Measurements from ENCODE around the gene AASDH. TPM values are rescaled to one million over a fixed set of nuclear protein-coding genes. Genes with fewer than 3 reads are reported as not detected.

AASDH gene
- total and polyA plus RNA-seq, 2 of the 13 experiments (the other 11 are each of a cell fraction or from before 2014, with no cell fraction given): 12.6 to 14.1 TPM

GRCh38 chr4:56315543-56315942 lies 71.7 kb downstream of the AASDH start (continued):
- no peak for TF ChIP-seq ZNF33A (CRISPR knock-in tag; IDR thresholded peaks at IDR 0.05; ENCODE audit: borderline replicate concordance)

DNA sequence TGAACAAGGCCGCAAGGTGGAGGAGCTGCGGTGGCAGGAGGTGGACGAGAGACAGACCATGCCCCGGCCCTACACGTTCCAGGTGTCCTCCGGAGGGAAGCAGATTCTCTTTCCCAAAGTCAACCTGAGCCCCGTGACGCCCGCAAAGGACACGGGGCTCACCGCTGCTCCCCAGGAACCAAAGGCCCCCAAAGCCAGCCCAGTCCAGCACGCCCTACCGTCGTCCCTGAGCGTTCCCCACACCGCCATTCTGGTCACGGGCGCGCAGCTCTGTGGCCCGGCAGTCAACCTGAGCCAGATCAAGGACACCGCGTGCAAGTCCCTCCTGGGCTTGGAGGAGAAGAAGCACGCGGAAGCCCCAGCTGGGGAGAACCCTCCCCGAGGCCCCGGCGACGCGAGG lies 72.2 kb downstream of the AASDH start:
- intact Hi-C loops (cut with micrococcal nuclease; ENCODE audit: unreplicated experiment) (no loop called here), in situ Hi-C loops (cut with HindIII; ENCODE audit: extremely low pct_ligation_motif_present, low pct_unique_long_range_greater_than_20kb) (no loop called here)
- TF ChIP-seq HMG20A (CRISPR knock-in tag; IDR thresholded peaks at IDR 0.05; ENCODE audit: borderline replicate concordance) (no peak), U2AF2 (IDR thresholded peaks at IDR 0.05; ENCODE audit: low read depth, low read length) (no peak), ZNF839 (CRISPR knock-in tag; IDR thresholded peaks at IDR 0.05; ENCODE audit: borderline replicate concordance) (no peak), MYC (CRISPR knock-in tag; IDR thresholded peaks at IDR 0.05; ENCODE audit: borderline replicate concordance) (no peak), GABPA (IDR thresholded peaks at IDR 0.05; ENCODE audit: low read depth, low read length) (no peak), GABPA (CRISPR knock-in tag; IDR thresholded peaks at IDR 0.05; ENCODE audit: low read depth) (no peak), RXRA (CRISPR knock-in tag; IDR thresholded peaks at IDR 0.05) (no peak), SALL1 (CRISPR knock-in tag; IDR thresholded peaks at IDR 0.05) (no peak), SUZ12 (IDR thresholded peaks at IDR 0.05; ENCODE audit: low read depth, low read length) (no peak), KDM6A (CRISPR knock-in tag; IDR thresholded peaks at IDR 0.05; ENCODE audit: low read depth) (no peak), ZNF10 (CRISPR knock-in tag; IDR thresholded peaks at IDR 0.05; ENCODE audit: borderline replicate concordance, low read depth) (no peak), PHF20 (CRISPR knock-in tag; IDR thresholded peaks at IDR 0.05) (no peak), HNF1B (CRISPR knock-in tag; IDR thresholded peaks at IDR 0.05) (no peak)
- TF ChIP-seq, protein P1, sequence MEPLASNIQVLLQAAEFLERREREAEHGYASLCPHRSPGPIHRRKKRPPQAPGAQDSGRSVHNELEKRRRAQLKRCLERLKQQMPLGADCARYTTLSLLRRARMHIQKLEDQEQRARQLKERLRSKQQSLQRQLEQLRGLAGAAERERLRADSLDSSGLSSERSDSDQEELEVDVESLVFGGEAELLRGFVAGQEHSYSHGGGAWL (CRISPR knock-in tag; IDR thresholded peaks at IDR 0.05): no peak
- H3K4me2 ChIP-seq (ENCODE audit: low read depth, low read length): no peak overlapping the region
- no peaks in the 10 kb centered on the region for H3K36me3 ChIP-seq (replicated peaks in 1 of 2; ENCODE audit: control insufficient read depth in 1 of 2, insufficient read depth in 2 of 2, low read length in 2 of 2)
- ATAC-seq: no peak
- no peak overlapping the region for H3K27ac ChIP-seq (ENCODE audit: extremely low read length, insufficient read depth, low read length)
- no peaks in the 10 kb centered on the region for H3K9me3 ChIP-seq (ENCODE audit: low read length)
- no peak overlapping the region for H3K9ac ChIP-seq (ENCODE audit: insufficient read depth, low read depth, low read length)
- no TSS peak for BruUV-seq (replicated peaks)
- no peak overlapping the region for H2AFZ ChIP-seq (ENCODE audit: low read length)
- H3K27me3 ChIP-seq (ENCODE audit: control insufficient read depth in 1 of 2, insufficient read depth in 2 of 2, low read length in 2 of 2): no peaks in the 10 kb centered on the region
- ChIA-PET CTCF (ENCODE audit: low intra/inter-chr PET ratio, low total read pairs) (no interaction called here), POLR2A (no interaction called here)
- no peak overlapping the region for H3K4me3 ChIP-seq (replicated peaks in 1 of 3; ENCODE audit: insufficient read depth in 1 of 3, low read depth in 2 of 3, low read length in 3 of 3)
- no peaks in the 10 kb centered on the region for H3K79me2 ChIP-seq (ENCODE audit: insufficient read depth, low read length)
- no peak for DNase-seq (ENCODE audit: low spot score)
- no peak for FAIRE-seq
- no peaks in the 10 kb centered on the region for H4K20me1 ChIP-seq (ENCODE audit: insufficient read depth, low read length)
- WGBS (ENCODE audit: low lambda C conversion rate): 95% methylated on average over 18 of the region's 29 CpGs
- H3K4me1 ChIP-seq (ENCODE audit: insufficient read depth, low read length): no peaks in the 10 kb centered on the region

All from HepG2 (cell line).